ENCODE results near the gene MYH14.

- no peak for TF ChIP-seq POLR2A (IDR thresholded peaks at IDR 0.05)
- TF ChIP-seq CTCF (IDR thresholded peaks at IDR 0.05) = no peak
Observed at GRCh38 chr19:50155520-50156109, 47.8 kb upstream of the MYH14 start.
